GM12891 (cell line): ENCODE results near the gene STAT3.

Source experiments
- PAX5 ChIP-seq: IDR thresholded peaks from 2 replicates; pipeline ENCODE4 v1.6.1; 2011; ENCODE audit warnings: low read length, moderate library complexity, mild to moderate bottlenecking; ENCODE audit not compliant: insufficient read depth, severe bottlenecking
- POLR2A ChIP-seq: IDR thresholded peaks from 2 replicates; pipeline ENCODE4 v1.6.1; 2011; ENCODE audit warnings: low read depth, low read length, control low read depth
- POLR2AphosphoS5 ChIP-seq: IDR thresholded peaks from 2 replicates; pipeline ENCODE4 v1.6.1; 2011; ENCODE audit warnings: low read depth, low read length, control low read depth
- SPI1 ChIP-seq: IDR thresholded peaks from 2 replicates; pipeline ENCODE4 v1.6.1; 2011; ENCODE audit warnings: low read depth, low read length, control low read depth
- TAF1 ChIP-seq: IDR thresholded peaks from 2 replicates; pipeline ENCODE4 v1.6.1; 2011; ENCODE audit warnings: low read depth, low read length, control low read depth

GRCh38 chr17:42291129-42291528 is 97.1 kb downstream of the STAT3 start:
- TF ChIP-seq POLR2A (no peak), POLR2AphosphoS5 (no peak), TAF1 (no peak), SPI1 (no peak), PAX5 (no peak)
